Measurements from ENCODE around the gene GRM4. TPM values are rescaled to one million over a fixed set of nuclear protein-coding genes. Genes with fewer than 3 reads are reported as not detected.

GRM4 gene
- total RNA-seq, 1 experiment from 2014 or later: not detected

DNA sequence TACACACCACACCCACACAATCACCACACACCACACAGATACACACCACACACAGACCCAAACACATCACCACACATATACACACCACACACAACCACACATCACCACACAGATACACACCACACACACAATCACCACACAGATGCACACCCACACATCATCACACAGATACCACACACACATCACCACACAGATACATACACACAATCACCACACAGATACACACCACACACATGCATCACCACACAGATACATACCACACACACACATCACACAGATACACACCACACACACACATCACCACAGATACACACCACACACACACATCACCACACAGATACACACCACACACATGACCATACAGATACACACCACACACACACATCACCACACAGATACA is 73.2 kb downstream of the GRM4 start:
- Histone ChIP-seq H3F3A (ENCODE audit: insufficient read depth, low read depth) (no peaks in the 10 kb centered on the region), H3K4me1 (replicated peaks; ENCODE audit: insufficient read depth) (no peaks in the 10 kb centered on the region), H3K79me2 (ENCODE audit: low read depth) (no peaks in the 10 kb centered on the region), H3K9me3 (ENCODE audit: insufficient read depth, low read depth) (0 out of 2 replicates have a peak, but pooled peaks cover 5% of the 10 kb centered on the region), H2AFZ (no peak overlapping the region), H3K27me3 (ENCODE audit: insufficient read depth, low read depth) (peaks cover 34% of the 10 kb centered on the region), H3K4me2 (no peak overlapping the region), H3K27ac (no peak overlapping the region), H3K4me3 (no peak overlapping the region), H3K36me3 (ENCODE audit: low read depth) (no peaks in the 10 kb centered on the region), H3K9me2 (ENCODE audit: insufficient read depth) (no peaks in the 10 kb centered on the region), H4K20me1 (ENCODE audit: insufficient read depth) (no peaks in the 10 kb centered on the region)
- intact Hi-C loops (cut with micrococcal nuclease; ENCODE audit: unreplicated experiment): no loop called here
- ChIA-PET CTCF (no interaction called here), POLR2A (ENCODE audit: unreplicated experiment) (no interaction called here)
- BruUV-seq (replicated peaks): no TSS peak
- DNase-seq: no peak
- TF ChIP-seq, protein P1, sequence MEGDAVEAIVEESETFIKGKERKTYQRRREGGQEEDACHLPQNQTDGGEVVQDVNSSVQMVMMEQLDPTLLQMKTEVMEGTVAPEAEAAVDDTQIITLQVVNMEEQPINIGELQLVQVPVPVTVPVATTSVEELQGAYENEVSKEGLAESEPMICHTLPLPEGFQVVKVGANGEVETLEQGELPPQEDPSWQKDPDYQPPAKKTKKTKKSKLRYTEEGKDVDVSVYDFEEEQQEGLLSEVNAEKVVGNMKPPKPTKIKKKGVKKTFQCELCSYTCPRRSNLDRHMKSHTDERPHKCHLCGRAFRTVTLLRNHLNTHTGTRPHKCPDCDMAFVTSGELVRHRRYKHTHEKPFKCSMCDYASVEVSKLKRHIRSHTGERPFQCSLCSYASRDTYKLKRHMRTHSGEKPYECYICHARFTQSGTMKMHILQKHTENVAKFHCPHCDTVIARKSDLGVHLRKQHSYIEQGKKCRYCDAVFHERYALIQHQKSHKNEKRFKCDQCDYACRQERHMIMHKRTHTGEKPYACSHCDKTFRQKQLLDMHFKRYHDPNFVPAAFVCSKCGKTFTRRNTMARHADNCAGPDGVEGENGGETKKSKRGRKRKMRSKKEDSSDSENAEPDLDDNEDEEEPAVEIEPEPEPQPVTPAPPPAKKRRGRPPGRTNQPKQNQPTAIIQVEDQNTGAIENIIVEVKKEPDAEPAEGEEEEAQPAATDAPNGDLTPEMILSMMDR (conservative IDR thresholded peaks at IDR 0.05): no peak
- no peak for TF ChIP-seq EZH2 (IDR thresholded peaks at IDR 0.05; ENCODE audit: low read depth)

DNA sequence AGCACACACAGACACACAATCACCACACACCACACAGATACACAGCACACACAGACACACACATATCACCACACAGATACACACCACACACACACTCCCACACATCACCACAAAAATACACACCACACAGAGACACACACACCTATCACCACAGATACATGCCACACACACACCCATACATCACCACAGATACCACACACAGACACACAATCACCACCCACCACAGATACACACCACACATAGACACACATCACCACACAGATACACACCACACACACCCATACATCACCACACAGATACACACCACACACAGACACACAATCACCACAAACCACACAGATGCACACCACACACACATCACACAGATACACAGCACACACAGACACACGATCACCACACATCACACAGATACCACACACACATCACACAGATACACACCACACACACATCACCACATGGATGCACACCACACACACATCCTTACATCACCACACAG is 74.0 kb downstream of the GRM4 start:
- H3K9me3 ChIP-seq (ENCODE audit: insufficient read depth, low read depth): 0 out of 2 replicates have a peak, but pooled peaks cover 5% of the 10 kb centered on the region

DNA sequence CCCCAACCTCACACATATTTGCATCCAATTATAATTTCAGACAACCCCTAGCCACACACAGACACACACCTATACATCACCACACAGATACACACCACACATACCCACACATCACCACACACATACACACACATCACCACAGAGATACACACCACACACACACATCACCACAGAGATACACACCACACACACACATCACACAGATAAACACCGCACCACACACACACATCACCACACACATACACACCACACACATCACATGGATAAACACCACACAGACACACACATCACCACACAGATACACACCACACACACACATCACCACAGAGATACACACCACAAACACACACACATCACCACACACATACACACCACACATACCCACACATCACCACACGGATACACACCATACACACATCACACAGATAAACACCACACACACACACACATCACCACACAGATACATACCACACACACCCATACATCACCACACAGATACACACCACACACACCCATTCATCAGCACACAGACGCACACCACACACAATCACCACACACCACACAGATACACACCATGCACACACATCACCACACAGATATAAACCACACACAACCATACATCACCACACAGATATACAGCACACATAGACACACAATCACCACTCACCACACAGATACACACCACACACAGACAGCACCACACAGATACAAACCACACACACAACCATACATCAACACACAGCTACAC is 74.6 kb downstream of the GRM4 start:
- ChIA-PET CTCF (no interaction called here), POLR2A (ENCODE audit: unreplicated experiment) (no interaction called here)
- Histone ChIP-seq H2AFZ (no peak overlapping the region), H3K4me3 (no peak overlapping the region), H3K27ac (no peak overlapping the region), H3K9me2 (ENCODE audit: insufficient read depth) (no peaks in the 10 kb centered on the region), H3K4me2 (no peak overlapping the region), H3K9me3 (ENCODE audit: insufficient read depth, low read depth) (0 out of 2 replicates have a peak, but pooled peaks cover 5% of the 10 kb centered on the region), H3K79me2 (ENCODE audit: low read depth) (no peaks in the 10 kb centered on the region), H3K36me3 (ENCODE audit: low read depth) (no peaks in the 10 kb centered on the region), H4K20me1 (ENCODE audit: insufficient read depth) (no peaks in the 10 kb centered on the region), H3F3A (ENCODE audit: insufficient read depth, low read depth) (no peaks in the 10 kb centered on the region), H3K27me3 (ENCODE audit: insufficient read depth, low read depth) (peaks cover 42% of the 10 kb centered on the region), H3K4me1 (replicated peaks; ENCODE audit: insufficient read depth) (no peaks in the 10 kb centered on the region)
- BruUV-seq (replicated peaks): no TSS peak
- TF ChIP-seq EZH2 (IDR thresholded peaks at IDR 0.05; ENCODE audit: low read depth): no peak
- intact Hi-C loops (cut with micrococcal nuclease; ENCODE audit: unreplicated experiment): no loop called here
- no peak for DNase-seq

More for the DNA sequence above, 74.0 kb downstream of the GRM4 start:
- no peak overlapping the region for H3K4me3 ChIP-seq
- intact Hi-C loops (cut with micrococcal nuclease; ENCODE audit: unreplicated experiment): no loop called here
- H3K4me2 ChIP-seq: no peak overlapping the region
- no peak for DNase-seq
- no peaks in the 10 kb centered on the region for H3K4me1 ChIP-seq (replicated peaks; ENCODE audit: insufficient read depth)
- H2AFZ ChIP-seq: no peak overlapping the region
- no peaks in the 10 kb centered on the region for H3F3A ChIP-seq (ENCODE audit: insufficient read depth, low read depth)
- no peaks in the 10 kb centered on the region for H3K36me3 ChIP-seq (ENCODE audit: low read depth)
- H3K9me2 ChIP-seq (ENCODE audit: insufficient read depth): no peaks in the 10 kb centered on the region
- TF ChIP-seq, protein P1 (conservative IDR thresholded peaks at IDR 0.05): no peak
- ChIA-PET CTCF (no interaction called here), POLR2A (ENCODE audit: unreplicated experiment) (no interaction called here)
- H3K27ac ChIP-seq: no peak overlapping the region
- no TSS peak for BruUV-seq (replicated peaks)
- no peaks in the 10 kb centered on the region for H4K20me1 ChIP-seq (ENCODE audit: insufficient read depth)
- H3K27me3 ChIP-seq (ENCODE audit: insufficient read depth, low read depth): peaks cover 36% of the 10 kb centered on the region
- H3K79me2 ChIP-seq (ENCODE audit: low read depth): no peaks in the 10 kb centered on the region

Measured in PC-9 (cell line).